Measurements from ENCODE around the gene HERC3. TPM values are rescaled to one million over a fixed set of nuclear protein-coding genes. Genes with fewer than 3 reads are reported as not detected.

HERC3 gene
- total RNA-seq, 4 donors from 2014 or later: 50.5 to 73.4 (median 57.4) TPM

- Histone ChIP-seq H3K4me1 (no peaks in the 10 kb centered on the region), H3K27ac (peak overlapping the region; percentile 37 to 65 (median 54)), H3K27me3 (no peaks in the 10 kb centered on the region), H3K36me3 (peaks cover 0 to 16% (median 0%) of the 10 kb centered on the region in 3 donors), H3K4me3 (peak overlapping the region; percentile 49 to 67 (median 58)), H3K9me3 (no peaks in the 10 kb centered on the region)
- no peak for DNase-seq
- TF ChIP-seq POLR2A (IDR thresholded peaks at IDR 0.05): no peak
- TF ChIP-seq, protein P1, sequence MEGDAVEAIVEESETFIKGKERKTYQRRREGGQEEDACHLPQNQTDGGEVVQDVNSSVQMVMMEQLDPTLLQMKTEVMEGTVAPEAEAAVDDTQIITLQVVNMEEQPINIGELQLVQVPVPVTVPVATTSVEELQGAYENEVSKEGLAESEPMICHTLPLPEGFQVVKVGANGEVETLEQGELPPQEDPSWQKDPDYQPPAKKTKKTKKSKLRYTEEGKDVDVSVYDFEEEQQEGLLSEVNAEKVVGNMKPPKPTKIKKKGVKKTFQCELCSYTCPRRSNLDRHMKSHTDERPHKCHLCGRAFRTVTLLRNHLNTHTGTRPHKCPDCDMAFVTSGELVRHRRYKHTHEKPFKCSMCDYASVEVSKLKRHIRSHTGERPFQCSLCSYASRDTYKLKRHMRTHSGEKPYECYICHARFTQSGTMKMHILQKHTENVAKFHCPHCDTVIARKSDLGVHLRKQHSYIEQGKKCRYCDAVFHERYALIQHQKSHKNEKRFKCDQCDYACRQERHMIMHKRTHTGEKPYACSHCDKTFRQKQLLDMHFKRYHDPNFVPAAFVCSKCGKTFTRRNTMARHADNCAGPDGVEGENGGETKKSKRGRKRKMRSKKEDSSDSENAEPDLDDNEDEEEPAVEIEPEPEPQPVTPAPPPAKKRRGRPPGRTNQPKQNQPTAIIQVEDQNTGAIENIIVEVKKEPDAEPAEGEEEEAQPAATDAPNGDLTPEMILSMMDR (IDR thresholded peaks at IDR 0.05): no peak
Measured at GRCh38 chr4:88697141-88697540, 104.9 kb downstream of the HERC3 start.

DNA sequence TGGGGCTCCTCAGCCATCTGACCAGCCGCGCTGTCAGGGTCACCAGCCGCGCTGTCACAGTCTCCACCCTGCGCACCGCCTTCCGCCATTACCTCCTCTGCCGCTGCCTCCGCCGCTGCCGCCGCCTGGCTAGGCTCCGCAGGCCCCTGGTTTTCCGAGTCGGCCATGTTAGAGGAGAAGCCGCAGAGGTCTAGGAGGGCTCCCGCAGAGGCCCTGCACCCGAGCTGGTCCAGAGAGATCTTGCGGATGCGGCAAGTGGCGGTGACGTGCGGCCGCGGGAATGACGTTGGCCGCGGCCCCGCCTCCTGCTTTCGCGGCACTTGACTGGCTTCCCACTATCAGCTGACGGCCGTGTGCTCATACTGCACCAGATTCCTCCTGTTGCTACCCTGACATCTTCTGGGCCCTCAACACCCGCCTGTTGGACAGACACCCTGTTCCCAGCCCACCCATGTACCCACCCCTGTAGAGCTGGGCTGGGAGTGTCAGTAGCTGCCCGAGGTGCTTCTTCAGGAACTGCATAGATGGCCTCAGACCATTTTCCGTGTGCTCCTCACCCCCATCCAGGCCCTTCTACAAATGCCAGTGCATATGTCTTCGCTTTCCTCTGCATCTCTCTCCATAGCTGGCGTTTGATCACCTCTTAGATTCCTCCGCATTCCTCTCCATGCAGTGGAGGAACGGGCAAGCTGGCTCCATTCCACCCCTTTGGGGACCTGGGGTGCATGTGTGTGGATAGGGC, 105.5 kb downstream of the HERC3 start, which contains the start of gene NAP1L5:
Gene NAP1L5, minus strand, starts transcription at position 242 of the 742 bp plus-strand sequence. Its CDS starts 75 bp downstream, at position 167.
- peak; percentile 59 to 86 (median 66) for DNase-seq
- Histone ChIP-seq H3K4me1 (no peaks in the 10 kb centered on the region), H3K27me3 (no peaks in the 10 kb centered on the region), H3K27ac (peak within 1 kb of the TSS; percentile 37 to 65 (median 54)), H3K9me3 (no peaks in the 10 kb centered on the region), H3K36me3 (peaks cover 0 to 13% (median 0%) of the 10 kb centered on the region in 3 donors), H3K4me3 (peak within 1 kb of the TSS; percentile 49 to 67 (median 58))
- peak in 1 of 2 donors; percentile 26 for TF ChIP-seq POLR2A (IDR thresholded peaks at IDR 0.05)
- TF ChIP-seq, protein P1 (IDR thresholded peaks at IDR 0.05): no peak

DNA sequence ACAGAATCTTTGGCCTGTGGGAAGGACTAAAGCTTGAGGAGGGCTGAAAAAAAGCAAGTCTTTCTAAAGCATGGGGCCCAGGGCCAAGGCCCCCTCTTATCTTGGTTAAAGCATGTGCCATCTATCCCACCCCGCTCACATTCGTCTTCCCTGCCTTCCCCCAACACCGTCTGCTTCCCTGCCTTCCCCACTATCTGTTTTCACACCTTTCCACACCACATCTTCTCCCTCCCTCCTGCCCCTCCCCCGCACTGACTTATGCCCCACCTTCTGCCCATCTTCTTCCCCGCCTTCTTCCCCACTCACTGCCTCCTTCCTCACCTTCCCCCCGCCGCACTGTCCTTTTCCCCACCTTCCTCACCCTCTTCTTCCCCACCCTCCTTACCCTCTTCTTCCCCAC, 106.2 kb downstream of the HERC3 start:
- peaks cover 0 to 12% (median 0%) of the 10 kb centered on the region in 3 donors for H3K36me3 ChIP-seq
- no peaks in the 10 kb centered on the region for H3K27me3 ChIP-seq
- no peaks in the 10 kb centered on the region for H3K9me3 ChIP-seq
- H3K4me3 ChIP-seq: no peak overlapping the region
- no peaks in the 10 kb centered on the region for H3K4me1 ChIP-seq
- TF ChIP-seq POLR2A (IDR thresholded peaks at IDR 0.05): no peak
- TF ChIP-seq, protein P1 (IDR thresholded peaks at IDR 0.05): no peak
- no peak for DNase-seq
- H3K27ac ChIP-seq: no peak overlapping the region

- Histone ChIP-seq H3K27ac (no peak overlapping the region), H3K9me3 (no peaks in the 10 kb centered on the region), H3K36me3 (peaks cover 0 to 36% (median 0%) of the 10 kb centered on the region in 3 donors), H3K4me1 (no peaks in the 10 kb centered on the region), H3K4me3 (no peak overlapping the region), H3K27me3 (no peaks in the 10 kb centered on the region)
- TF ChIP-seq, protein P1 (IDR thresholded peaks at IDR 0.05): no peak
- TF ChIP-seq POLR2A (IDR thresholded peaks at IDR 0.05): no peak
- DNase-seq: no peak
Measured at GRCh38 chr4:88702782-88703181, 110.5 kb downstream of the HERC3 start.

DNA sequence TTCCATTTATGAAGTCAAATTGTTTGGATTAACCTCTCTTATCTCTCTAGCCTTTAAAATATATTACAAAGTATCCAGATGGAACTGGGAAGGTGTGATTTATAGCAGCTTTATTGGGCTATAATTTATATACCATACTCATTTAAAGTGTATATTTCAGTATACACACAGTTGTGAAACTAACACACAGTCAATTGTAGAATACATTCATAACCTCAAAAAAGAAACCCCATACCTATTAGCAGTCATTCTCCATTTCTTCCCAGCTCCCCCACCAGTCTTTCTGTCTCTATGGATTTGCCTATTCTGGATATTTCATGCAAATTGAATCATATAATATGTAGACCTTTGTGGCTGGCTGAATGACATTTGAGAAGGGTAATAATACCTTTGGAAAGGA, 112.9 kb downstream of the HERC3 start:
- TF ChIP-seq, protein P1 (IDR thresholded peaks at IDR 0.05): no peak
- no peak for TF ChIP-seq POLR2A (IDR thresholded peaks at IDR 0.05)
- Histone ChIP-seq H3K4me3 (no peak overlapping the region), H3K36me3 (peaks cover 0 to 36% (median 0%) of the 10 kb centered on the region in 3 donors), H3K27me3 (no peaks in the 10 kb centered on the region), H3K27ac (no peak overlapping the region), H3K9me3 (no peaks in the 10 kb centered on the region), H3K4me1 (no peaks in the 10 kb centered on the region)
- DNase-seq: no peak
